ENCODE data around the gene C3orf80.
"Not testable (repeated sequence)": the region's sequence is repeated elsewhere in the genome, so short reads cannot be mapped to it uniquely, and the experiment has no call there.

Gene C3orf80

DNA sequence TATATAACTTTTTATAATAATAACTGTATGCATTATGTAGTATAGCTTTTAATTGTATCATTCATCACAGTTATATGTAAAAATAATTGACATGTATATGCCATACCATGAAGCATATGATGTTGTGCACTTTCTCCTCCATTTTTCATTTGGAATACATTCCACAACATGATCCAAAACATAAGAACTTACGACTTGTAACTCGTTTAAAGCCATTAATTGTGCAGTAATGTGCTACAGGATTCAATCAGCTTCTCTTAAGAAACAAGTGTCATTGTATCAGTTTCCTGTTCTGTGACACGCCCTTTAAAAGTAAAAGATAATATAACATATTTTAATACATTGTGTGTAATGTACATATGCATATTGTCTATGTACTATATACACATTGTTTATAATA lies 2.2 kb downstream of the C3orf80 start:
- TF ChIP-seq EZH2phosphoT487 (IDR thresholded peaks at IDR 0.05; ENCODE audit: borderline replicate concordance, low read length) = no peak
- TF ChIP-seq CTCF (IDR thresholded peaks at IDR 0.05; ENCODE audit: low read depth, low read length, poor library complexity, severe bottlenecking) = no peak
- no peak overlapping the region for H3K27ac ChIP-seq (ENCODE audit: low read depth, low read length)
- H3K9me2 ChIP-seq (replicated peaks; ENCODE audit: control insufficient read depth, low read length) = no peaks in the 10 kb centered on the region
- H3K4me3 ChIP-seq (ENCODE audit: low read length) = no peak overlapping the region
- H3K79me2 ChIP-seq (ENCODE audit: control insufficient read depth, low read length) = no peaks in the 10 kb centered on the region
- H4K20me1 ChIP-seq (ENCODE audit: control insufficient read depth, insufficient read depth, low read depth, low read length) = no peaks in the 10 kb centered on the region
- H3K4me2 ChIP-seq (ENCODE audit: low read length) = no peak overlapping the region
- peaks cover 41% of the 10 kb centered on the region for H3K27me3 ChIP-seq (ENCODE audit: control insufficient read depth, low read length)
- peaks cover 13% of the 10 kb centered on the region for H3K4me1 ChIP-seq (ENCODE audit: control insufficient read depth, low read length)
- H3K36me3 ChIP-seq (ENCODE audit: control insufficient read depth, low read length) = no peaks in the 10 kb centered on the region
- H3K9me3 ChIP-seq (ENCODE audit: control insufficient read depth, insufficient read depth, low read length) = no peaks in the 10 kb centered on the region
- H3F3A ChIP-seq (ENCODE audit: control insufficient read depth, insufficient read depth) = no peaks in the 10 kb centered on the region; the same call in 1 of the 2 replicates

DNA sequence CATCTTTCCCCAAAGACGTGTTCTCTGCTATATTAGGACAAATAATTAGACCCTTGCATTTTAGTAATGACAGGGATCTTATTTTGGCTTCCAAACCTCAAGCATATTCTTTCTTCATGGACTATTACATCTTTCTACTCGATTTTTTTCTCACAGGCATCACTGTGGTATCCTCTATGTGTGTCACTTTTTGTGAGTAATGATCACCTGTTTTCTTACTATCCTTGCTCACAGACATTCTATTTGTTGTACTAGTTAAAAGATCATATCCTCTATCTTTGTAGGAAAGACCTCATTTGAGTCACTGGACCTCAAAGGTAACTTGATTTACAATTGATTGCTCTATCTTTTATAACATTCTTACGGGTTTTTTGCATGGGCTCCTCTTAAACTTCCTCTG lies 6.8 kb downstream of the C3orf80 start:
- no peaks in the 10 kb centered on the region for H3K9me3 ChIP-seq (ENCODE audit: control insufficient read depth, insufficient read depth, low read length)
- peaks cover 16% of the 10 kb centered on the region for H3K27me3 ChIP-seq (ENCODE audit: control insufficient read depth, low read length)
- H3K79me2 ChIP-seq (ENCODE audit: control insufficient read depth, low read length) = no peaks in the 10 kb centered on the region
- H3K36me3 ChIP-seq (ENCODE audit: control insufficient read depth, low read length) = no peaks in the 10 kb centered on the region
- H3K4me1 ChIP-seq (ENCODE audit: control insufficient read depth, low read length) = no peaks in the 10 kb centered on the region
- H3F3A ChIP-seq (ENCODE audit: control insufficient read depth, insufficient read depth) = no peaks in the 10 kb centered on the region; the same call in 1 of the 2 replicates
- no peak overlapping the region for H3K4me3 ChIP-seq (ENCODE audit: low read length)
- H3K9me2 ChIP-seq (replicated peaks; ENCODE audit: control insufficient read depth, low read length) = no peaks in the 10 kb centered on the region
- no peak for TF ChIP-seq CTCF (IDR thresholded peaks at IDR 0.05; ENCODE audit: low read depth, low read length, poor library complexity, severe bottlenecking)
- no peak for TF ChIP-seq EZH2phosphoT487 (IDR thresholded peaks at IDR 0.05; ENCODE audit: borderline replicate concordance, low read length)
- H3K4me2 ChIP-seq (ENCODE audit: low read length) = no peak overlapping the region
- no peak overlapping the region for H3K27ac ChIP-seq (ENCODE audit: low read depth, low read length)
- H4K20me1 ChIP-seq (ENCODE audit: control insufficient read depth, insufficient read depth, low read depth, low read length) = no peaks in the 10 kb centered on the region

GRCh38 chr3:160240719-160241118 lies 15.5 kb downstream of the C3orf80 start:
- H3K79me2 ChIP-seq (ENCODE audit: control insufficient read depth, low read length); H3F3A ChIP-seq (ENCODE audit: control insufficient read depth, insufficient read depth); H3K4me2 ChIP-seq (ENCODE audit: low read length); H3K4me1 ChIP-seq (ENCODE audit: control insufficient read depth, low read length); H3K4me3 ChIP-seq (ENCODE audit: low read length); H3K36me3 ChIP-seq (ENCODE audit: control insufficient read depth, low read length); H3K27ac ChIP-seq (ENCODE audit: low read depth, low read length); H4K20me1 ChIP-seq (ENCODE audit: control insufficient read depth, insufficient read depth, low read depth, low read length); H3K27me3 ChIP-seq (ENCODE audit: control insufficient read depth, low read length); H3K9me2 ChIP-seq (replicated peaks; ENCODE audit: control insufficient read depth, low read length); H3K9me3 ChIP-seq (ENCODE audit: control insufficient read depth, insufficient read depth, low read length): not testable (repeated sequence)

GRCh38 chr3:160245261-160245800 lies 20.1 kb downstream of the C3orf80 start:
- no peaks in the 10 kb centered on the region for H3K9me3 ChIP-seq (ENCODE audit: control insufficient read depth, insufficient read depth, low read length)
- no peak for TF ChIP-seq CTCF (IDR thresholded peaks at IDR 0.05; ENCODE audit: low read depth, low read length, poor library complexity, severe bottlenecking)
- no peak for TF ChIP-seq EZH2phosphoT487 (IDR thresholded peaks at IDR 0.05; ENCODE audit: borderline replicate concordance, low read length)
- no peak overlapping the region for H3K4me3 ChIP-seq (ENCODE audit: low read length)
- no peaks in the 10 kb centered on the region for H3K9me2 ChIP-seq (replicated peaks; ENCODE audit: control insufficient read depth, low read length)
- no peaks in the 10 kb centered on the region for H3K79me2 ChIP-seq (ENCODE audit: control insufficient read depth, low read length)
- no peaks in the 10 kb centered on the region for H4K20me1 ChIP-seq (ENCODE audit: control insufficient read depth, insufficient read depth, low read depth, low read length)
- H3K36me3 ChIP-seq (ENCODE audit: control insufficient read depth, low read length) = no peaks in the 10 kb centered on the region
- no peaks in the 10 kb centered on the region for H3F3A ChIP-seq (ENCODE audit: control insufficient read depth, insufficient read depth)
- H3K4me1 ChIP-seq (ENCODE audit: control insufficient read depth, low read length) = no peaks in the 10 kb centered on the region
- H3K27ac ChIP-seq (ENCODE audit: low read depth, low read length) = no peak overlapping the region
- peaks cover 3% of the 10 kb centered on the region for H3K27me3 ChIP-seq (ENCODE audit: control insufficient read depth, low read length)
- H3K4me2 ChIP-seq (ENCODE audit: low read length) = no peak overlapping the region
